DOHH2 (cell line): Measurements from ENCODE around the gene PDE4B.

Source experiments
- H3F3A ChIP-seq: fragments of 200-600 bp; sonication (generic), shearing (Covaris generic); 2 replicates; pipeline ENCODE4 v1.6.0; 2016; ENCODE audit warnings: antibody characterized with exemption, mild to moderate bottlenecking; ENCODE audit not compliant: control insufficient read depth, insufficient read depth
- H3K27ac ChIP-seq: fragments of 200-600 bp; sonication (generic); 2 replicates; pipeline ENCODE4 v1.5.1; 2014; ENCODE audit warnings: low read depth, mild to moderate bottlenecking, low read length, moderate library complexity
- H3K27me3 ChIP-seq: fragments of 200-600 bp; sonication (generic); 2 replicates; pipeline ENCODE4 v1.6.1; 2014; ENCODE audit warnings: mild to moderate bottlenecking, low read length, mixed read lengths; ENCODE audit not compliant: control insufficient read depth
- H3K36me3 ChIP-seq: fragments of 200-600 bp; sonication (generic); 2 replicates; pipeline ENCODE4 v1.6.1; 2014; ENCODE audit warnings: mild to moderate bottlenecking, low read length, moderate library complexity, mixed read lengths; ENCODE audit not compliant: control insufficient read depth
- H3K4me1 ChIP-seq: fragments of 200-600 bp; sonication (generic); 2 replicates; pipeline ENCODE4 v1.6.1; 2014; ENCODE audit warnings: mild to moderate bottlenecking, low read length, mixed read lengths; ENCODE audit not compliant: control insufficient read depth
- H3K4me2 ChIP-seq: fragments of 200-600 bp; sonication (generic); 2 replicates; pipeline ENCODE4 v1.6.0; 2014; ENCODE audit warnings: mild to moderate bottlenecking, low read length, moderate library complexity
- H3K4me3 ChIP-seq: fragments of 200-600 bp; sonication (generic); 2 replicates; pipeline ENCODE4 v1.5.1; 2014; ENCODE audit warnings: mild to moderate bottlenecking, low read length, mixed read lengths
- H3K79me2 ChIP-seq: fragments of 200-600 bp; sonication (generic); 2 replicates; pipeline ENCODE4 v1.6.1; 2014; ENCODE audit warnings: mild to moderate bottlenecking, low read length, mixed read lengths; ENCODE audit not compliant: control insufficient read depth
- H3K9me2 ChIP-seq: fragments of 200-600 bp; sonication (generic); replicated peaks from 2 replicates; pipeline ENCODE4 v1.6.1; 2014; ENCODE audit warnings: mild to moderate bottlenecking, low read length, mixed read lengths; ENCODE audit not compliant: control insufficient read depth
- H3K9me3 ChIP-seq: fragments of 200-600 bp; sonication (generic); 2 replicates; pipeline ENCODE4 v1.6.1; 2014; ENCODE audit warnings: antibody characterized with exemption, low read length, mixed read lengths; ENCODE audit not compliant: control insufficient read depth, insufficient read depth
- H4K20me1 ChIP-seq: fragments of 200-600 bp; sonication (generic); 2 replicates; pipeline ENCODE4 v1.6.0; 2014; ENCODE audit warnings: low read depth, mild to moderate bottlenecking, antibody characterized with exemption, low read length, moderate library complexity; ENCODE audit not compliant: control insufficient read depth, insufficient read depth
- CTCF ChIP-seq: fragments of 200-600 bp; sonication (generic); IDR thresholded peaks from one replicate; pipeline ENCODE4 v1.5.1; 2014; ENCODE audit warnings: antibody characterized with exemption, mild to moderate bottlenecking, low read depth, low read length; ENCODE audit not compliant: poor library complexity, severe bottlenecking
- EZH2phosphoT487 ChIP-seq: fragments of 200-600 bp; sonication (generic); IDR thresholded peaks from 2 replicates; pipeline ENCODE4 v1.6.1; 2017; ENCODE audit warnings: borderline replicate concordance, mild to moderate bottlenecking, antibody characterized with exemption, low read length, moderate library complexity, mixed read lengths

Gene PDE4B

GRCh38 chr1:65918564-65918963, 125.9 kb downstream of the PDE4B start:
- H3K36me3 ChIP-seq, result no peaks in the 10 kb centered on the region
- no peaks in the 10 kb centered on the region for H3K9me3 ChIP-seq
- H3K79me2 ChIP-seq, result no peaks in the 10 kb centered on the region
- H3K27ac ChIP-seq, result no peak overlapping the region
- no peak overlapping the region for H3K4me3 ChIP-seq
- H3F3A ChIP-seq, result no peaks in the 10 kb centered on the region
- no peaks in the 10 kb centered on the region for H4K20me1 ChIP-seq
- no peak for TF ChIP-seq CTCF
- no peak for TF ChIP-seq EZH2phosphoT487
- no peaks in the 10 kb centered on the region for H3K9me2 ChIP-seq
- no peaks in the 10 kb centered on the region for H3K27me3 ChIP-seq
- no peaks in the 10 kb centered on the region for H3K4me1 ChIP-seq
- no peak overlapping the region for H3K4me2 ChIP-seq

- Histone ChIP-seq H3K4me1 (no peaks in the 10 kb centered on the region), H3K9me3 (no peaks in the 10 kb centered on the region), H3K79me2 (no peaks in the 10 kb centered on the region), H3K27ac (no peak overlapping the region), H3K4me2 (no peak overlapping the region), H3F3A (no peaks in the 10 kb centered on the region), H3K36me3 (no peaks in the 10 kb centered on the region), H3K9me2 (no peaks in the 10 kb centered on the region), H4K20me1 (no peaks in the 10 kb centered on the region), H3K27me3 (no peaks in the 10 kb centered on the region), H3K4me3 (no peak overlapping the region)
- TF ChIP-seq EZH2phosphoT487, result no peak
- no peak for TF ChIP-seq CTCF
These were observed 128.8 kb downstream of the PDE4B start for GRCh38 chr1:65921446-65921845.

GRCh38 chr1:65924471-65924870, 131.8 kb downstream of the PDE4B start:
- H3K4me1 ChIP-seq, result no peaks in the 10 kb centered on the region
- TF ChIP-seq EZH2phosphoT487 (no peak), CTCF (no peak)
- no peak overlapping the region for H3K27ac ChIP-seq
- H3K27me3 ChIP-seq, result no peaks in the 10 kb centered on the region
- no peak overlapping the region for H3K4me2 ChIP-seq
- H3F3A ChIP-seq, result no peaks in the 10 kb centered on the region
- no peaks in the 10 kb centered on the region for H3K36me3 ChIP-seq
- no peaks in the 10 kb centered on the region for H3K9me2 ChIP-seq
- H3K79me2 ChIP-seq, result no peaks in the 10 kb centered on the region
- H3K9me3 ChIP-seq, result no peaks in the 10 kb centered on the region
- H3K4me3 ChIP-seq, result no peak overlapping the region
- H4K20me1 ChIP-seq, result no peaks in the 10 kb centered on the region

- Histone ChIP-seq H4K20me1 (no peaks in the 10 kb centered on the region), H3K4me1 (peaks cover 17% of the 10 kb centered on the region), H3F3A (no peaks in the 10 kb centered on the region), H3K4me3 (no peak overlapping the region), H3K36me3 (no peaks in the 10 kb centered on the region), H3K4me2 (no peak overlapping the region), H3K79me2 (no peaks in the 10 kb centered on the region), H3K9me3 (no peaks in the 10 kb centered on the region), H3K27me3 (no peaks in the 10 kb centered on the region), H3K27ac (no peak overlapping the region), H3K9me2 (no peaks in the 10 kb centered on the region)
- TF ChIP-seq CTCF, result no peak
- TF ChIP-seq EZH2phosphoT487, result no peak
These were observed 145.8 kb downstream of the PDE4B start for GRCh38 chr1:65938506-65938905.
